SK-N-SH (cell line): Measurements from ENCODE around the gene R3HDM2. TPM values are rescaled to one million over a fixed set of nuclear protein-coding genes. Genes with fewer than 3 reads are reported as not detected.

Source experiments
- CTCF ChIA-PET: fragments of 300-600, 350-600 bp; formaldehyde crosslinking; extraction: SDS; loops from one replicate; lab custom pipeline; 2021; lab: Yijun Ruan, JAX
- POLR2A ChIA-PET: fragments of 350-600 bp; sonication (Branson Sonifier 250); formaldehyde crosslinking; extraction: SDS; loops from one replicate; lab custom pipeline; 2020; ENCODE audit warnings: antibody characterized with exemption, inconsistent platforms; lab: Yijun Ruan, JAX
- DNase-seq: peaks from one replicate; pipeline ENCODE4 v3.0.0; 2012
- H2AFZ ChIP-seq: fragments of 200-600 bp; sonication (generic); 2 replicates; pipeline ENCODE4 v1.8.1; 2016; ENCODE audit warnings: antibody characterized with exemption, mild to moderate bottlenecking, low read depth
- H3F3A ChIP-seq: fragments of 200-600 bp; sonication (generic); replicated peaks from 2 replicates; pipeline ENCODE3; 2016; ENCODE audit warnings: antibody characterized with exemption, mild to moderate bottlenecking; ENCODE audit not compliant: insufficient read depth
- H3K27ac ChIP-seq, 2 experiments: fragments of 200-500 bp in 1 of 2; fragments of 200-600 bp in 1 of 2; sonication (Bioruptor generic) in 1 of 2; sonication (generic), shearing (Covaris generic) in 1 of 2; 2 replicates each; pipeline versions ENCODE4 v1.5.1 to v1.6.1; 2014 to 2016; ENCODE audit warnings: low read depth in 2 of 2, inconsistent platforms in 1 of 2, low read length in 1 of 2, mild to moderate bottlenecking in 1 of 2, mixed read lengths in 1 of 2
- H3K27me3 ChIP-seq: fragments of 200-600 bp; sonication (generic), shearing (Covaris generic); 2 replicates; pipeline ENCODE4 v1.6.1; 2016; ENCODE audit warnings: mixed run types; ENCODE audit not compliant: insufficient read depth
- H3K36me3 ChIP-seq, 2 experiments: fragments of 200-500 bp in 1 of 2; fragments of 200-600 bp in 1 of 2; sonication (Bioruptor generic) in 1 of 2; sonication (generic) in 1 of 2; replicated peaks in 1 of 2; 2 replicates each; pipeline versions ENCODE3 to v1.5.1; 2014 to 2016; ENCODE audit warnings: low read length in 1 of 2, mild to moderate bottlenecking in 1 of 2; ENCODE audit not compliant: insufficient read depth in 2 of 2, control insufficient read depth in 1 of 2
- H3K4me1 ChIP-seq, 2 experiments: fragments of 200-500 bp in 1 of 2; fragments of 200-600 bp in 1 of 2; sonication (Bioruptor generic) in 1 of 2; sonication (generic), shearing (Covaris generic) in 1 of 2; 2 replicates each; pipeline versions ENCODE4 v1.5.1 to v1.6.1; 2014 to 2016; ENCODE audit warnings: low read depth in 1 of 2, low read length in 1 of 2, mixed run types in 1 of 2; ENCODE audit not compliant: insufficient read depth in 2 of 2, control insufficient read depth in 1 of 2
- H3K4me2 ChIP-seq: fragments of 200-600 bp; sonication (generic), shearing (Covaris generic); 2 replicates; pipeline ENCODE4 v1.6.1; 2017; ENCODE audit warnings: mixed run types
- H3K4me3 ChIP-seq, 2 experiments: fragments of 200-500 bp in 1 of 2; fragments of 200-600 bp in 1 of 2; sonication (Bioruptor generic) in 1 of 2; sonication (generic), shearing (Covaris generic) in 1 of 2; 2 replicates each; pipeline versions ENCODE4 v1.5.1 to v1.8.1; 2014 to 2016; ENCODE audit warnings: low read depth in 2 of 2, inconsistent platforms in 1 of 2, low read length in 1 of 2, mild to moderate bottlenecking in 1 of 2, mixed read lengths in 1 of 2, moderate library complexity in 1 of 2
- H3K79me2 ChIP-seq: fragments of 200-600 bp; sonication (generic); 2 replicates; pipeline ENCODE4 v1.8.1; 2017; ENCODE audit warnings: mild to moderate bottlenecking; ENCODE audit not compliant: insufficient read depth
- H3K9ac ChIP-seq: fragments of 200-600 bp; sonication (generic); 2 replicates; pipeline ENCODE4 v1.6.1; 2017; ENCODE audit warnings: mixed run types
- H3K9me2 ChIP-seq: fragments of 200-600 bp; sonication (generic); 2 replicates; pipeline ENCODE4 v1.6.1; 2017; ENCODE audit warnings: mixed run types
- H3K9me3 ChIP-seq: fragments of 200-600 bp; sonication (generic); 2 replicates; pipeline ENCODE4 v1.6.1; 2017; ENCODE audit warnings: mixed run types, mild to moderate bottlenecking, moderate library complexity
- H4K20me1 ChIP-seq: fragments of 200-600 bp; sonication (generic); 2 replicates; pipeline ENCODE4 v1.6.1; 2017; ENCODE audit warnings: mild to moderate bottlenecking, mixed run types; ENCODE audit not compliant: insufficient read depth
- ELF1 ChIP-seq: IDR thresholded peaks from 2 replicates; pipeline ENCODE4 v1.4.0; 2012
- EZH2phosphoT487 ChIP-seq: fragments of 200-600 bp; sonication (generic); IDR thresholded peaks from 2 replicates; pipeline ENCODE4 v1.6.1; 2017; ENCODE audit warnings: low read depth, mixed run types, mild to moderate bottlenecking, antibody characterized with exemption, moderate library complexity, borderline replicate concordance
- FOXM1 ChIP-seq: IDR thresholded peaks from 2 replicates; pipeline ENCODE4 v1.4.0; 2012; ENCODE audit warnings: low read depth, mild to moderate bottlenecking
- GABPA ChIP-seq: IDR thresholded peaks from 2 replicates; pipeline ENCODE4 v1.4.0; 2012; ENCODE audit warnings: low read depth, mild to moderate bottlenecking
- GATA2 ChIP-seq: sonication (generic); formaldehyde crosslinking; IDR thresholded peaks from 2 replicates; pipeline ENCODE4 v1.5.0; 2020; ENCODE audit warnings: mild to moderate bottlenecking, missing genetic modification reagents
- MEF2A ChIP-seq: IDR thresholded peaks from 2 replicates; pipeline ENCODE4 v1.4.0; 2012; ENCODE audit warnings: low read depth, borderline replicate concordance
- NFIC ChIP-seq: IDR thresholded peaks from 2 replicates; pipeline ENCODE4 v1.4.0; 2012; ENCODE audit warnings: borderline replicate concordance
- POLR2AphosphoS5 ChIP-seq: IDR thresholded peaks from 2 replicates; pipeline ENCODE4 v1.6.1; 2012; ENCODE audit warnings: low read depth, low read length
- SIN3A ChIP-seq: IDR thresholded peaks from 2 replicates; pipeline ENCODE4 v1.6.1; 2012; ENCODE audit warnings: low read depth, mild to moderate bottlenecking, low read length, moderate library complexity, borderline replicate concordance
- TAF1 ChIP-seq: IDR thresholded peaks from 2 replicates; pipeline ENCODE4 v1.6.1; 2012; ENCODE audit warnings: low read depth, mild to moderate bottlenecking, low read length, moderate library complexity, borderline replicate concordance
- TCF12 ChIP-seq: IDR thresholded peaks from 2 replicates; pipeline ENCODE4 v1.4.0; 2012
- TEAD4 ChIP-seq: IDR thresholded peaks from 2 replicates; pipeline ENCODE4 v1.4.0; 2012; ENCODE audit warnings: mild to moderate bottlenecking, borderline replicate concordance; ENCODE audit not compliant: insufficient read depth
- YY1 ChIP-seq: IDR thresholded peaks from 2 replicates; pipeline ENCODE4 v1.4.0; 2012; ENCODE audit warnings: low read depth, mild to moderate bottlenecking
- WGBS: methylation state at CpG from one replicate; pipeline ENCODE4 v1.1.6; 2017; ENCODE audit warnings: low lambda C conversion rate; 5-methylcytosine and 5-hydroxymethylcytosine counted together
- polyA plus RNA-seq, 3 experiments: library from polyadenylated mRNA; depleted of rRNA; stranded (reverse); fragments of >200 nt; gene quantifications; 2 replicates each; pipeline ENCODE4 v1.2.3, GENCODE V29; 2012
- TF ChIP-seq, protein P1 (sequence below): fragments of 200-600 bp; sonication (generic); IDR thresholded peaks from 2 replicates; pipeline ENCODE4 v1.6.1; 2017; ENCODE audit warnings: antibody characterized with exemption, mild to moderate bottlenecking, moderate library complexity
- TF ChIP-seq, protein P2 (sequence below): IDR thresholded peaks from 2 replicates; pipeline ENCODE4 v1.4.0; 2012; ENCODE audit warnings: low read depth, borderline replicate concordance
- TF ChIP-seq, protein P3 (sequence below): IDR thresholded peaks from 2 replicates; pipeline ENCODE4 v1.6.1; 2012; ENCODE audit warnings: mild to moderate bottlenecking, low read depth, low read length, moderate library complexity

The R3HDM2 gene
- polyA plus RNA-seq, 1 of the 3 experiments (the other 2 are of a cell fraction): 23.1 TPM

DNA sequence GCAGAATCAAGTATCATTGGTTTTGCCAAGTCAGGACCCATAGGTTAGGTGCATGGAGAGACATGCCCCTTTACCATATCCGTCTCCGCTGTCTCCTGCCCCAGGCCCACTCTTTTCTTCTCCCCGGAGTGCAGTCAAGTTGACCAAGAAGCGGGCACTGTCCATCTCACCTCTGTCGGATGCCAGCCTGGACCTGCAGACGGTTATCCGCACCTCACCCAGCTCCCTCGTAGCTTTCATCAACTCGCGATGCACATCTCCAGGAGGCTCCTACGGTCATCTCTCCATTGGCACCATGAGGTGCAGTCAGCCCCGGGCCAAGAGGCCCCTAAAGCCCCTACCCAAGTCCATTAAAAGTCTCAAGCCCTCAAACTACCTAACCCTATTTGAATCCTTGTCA, 33.7 kb upstream of the R3HDM2 start:
- CTCF ChIA-PET: interaction anchor here (0.9 to 5.8 kb wide), 3 partner anchors 11 to 229 kb away, joined by 3 to 74 read pairs (median 3); partner anchors contain the start of genes INHBE and OS9
- Histone ChIP-seq H3K27ac (no peak overlapping the region), H3K36me3 (no peaks in the 10 kb centered on the region), H3K4me3 (no peak overlapping the region), H3K9me2 (no peaks in the 10 kb centered on the region), H3K79me2 (no peaks in the 10 kb centered on the region), H3K9me3 (no peaks in the 10 kb centered on the region), H4K20me1 (no peaks in the 10 kb centered on the region), H3F3A (peaks cover 5% of the 10 kb centered on the region), H3K9ac (no peak overlapping the region), H3K4me1 (peaks cover 0 to 16% of the 10 kb centered on the region in 2 experiments; a peak in 1 of 4 replicates), H2AFZ (no peak overlapping the region), H3K4me2 (no peak overlapping the region), H3K27me3 (peaks cover 33% of the 10 kb centered on the region)
- no peak for DNase-seq
- TF ChIP-seq TAF1 (no peak), GATA2 (no peak), TCF12 (no peak), NFIC (no peak), EZH2phosphoT487 (no peak), ELF1 (no peak), MEF2A (no peak), POLR2AphosphoS5 (no peak), SIN3A (no peak), FOXM1 (no peak), YY1 (no peak), GABPA (no peak), TEAD4 (no peak)
- TF ChIP-seq, protein P1, sequence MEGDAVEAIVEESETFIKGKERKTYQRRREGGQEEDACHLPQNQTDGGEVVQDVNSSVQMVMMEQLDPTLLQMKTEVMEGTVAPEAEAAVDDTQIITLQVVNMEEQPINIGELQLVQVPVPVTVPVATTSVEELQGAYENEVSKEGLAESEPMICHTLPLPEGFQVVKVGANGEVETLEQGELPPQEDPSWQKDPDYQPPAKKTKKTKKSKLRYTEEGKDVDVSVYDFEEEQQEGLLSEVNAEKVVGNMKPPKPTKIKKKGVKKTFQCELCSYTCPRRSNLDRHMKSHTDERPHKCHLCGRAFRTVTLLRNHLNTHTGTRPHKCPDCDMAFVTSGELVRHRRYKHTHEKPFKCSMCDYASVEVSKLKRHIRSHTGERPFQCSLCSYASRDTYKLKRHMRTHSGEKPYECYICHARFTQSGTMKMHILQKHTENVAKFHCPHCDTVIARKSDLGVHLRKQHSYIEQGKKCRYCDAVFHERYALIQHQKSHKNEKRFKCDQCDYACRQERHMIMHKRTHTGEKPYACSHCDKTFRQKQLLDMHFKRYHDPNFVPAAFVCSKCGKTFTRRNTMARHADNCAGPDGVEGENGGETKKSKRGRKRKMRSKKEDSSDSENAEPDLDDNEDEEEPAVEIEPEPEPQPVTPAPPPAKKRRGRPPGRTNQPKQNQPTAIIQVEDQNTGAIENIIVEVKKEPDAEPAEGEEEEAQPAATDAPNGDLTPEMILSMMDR: no peak
- TF ChIP-seq, protein P2, sequence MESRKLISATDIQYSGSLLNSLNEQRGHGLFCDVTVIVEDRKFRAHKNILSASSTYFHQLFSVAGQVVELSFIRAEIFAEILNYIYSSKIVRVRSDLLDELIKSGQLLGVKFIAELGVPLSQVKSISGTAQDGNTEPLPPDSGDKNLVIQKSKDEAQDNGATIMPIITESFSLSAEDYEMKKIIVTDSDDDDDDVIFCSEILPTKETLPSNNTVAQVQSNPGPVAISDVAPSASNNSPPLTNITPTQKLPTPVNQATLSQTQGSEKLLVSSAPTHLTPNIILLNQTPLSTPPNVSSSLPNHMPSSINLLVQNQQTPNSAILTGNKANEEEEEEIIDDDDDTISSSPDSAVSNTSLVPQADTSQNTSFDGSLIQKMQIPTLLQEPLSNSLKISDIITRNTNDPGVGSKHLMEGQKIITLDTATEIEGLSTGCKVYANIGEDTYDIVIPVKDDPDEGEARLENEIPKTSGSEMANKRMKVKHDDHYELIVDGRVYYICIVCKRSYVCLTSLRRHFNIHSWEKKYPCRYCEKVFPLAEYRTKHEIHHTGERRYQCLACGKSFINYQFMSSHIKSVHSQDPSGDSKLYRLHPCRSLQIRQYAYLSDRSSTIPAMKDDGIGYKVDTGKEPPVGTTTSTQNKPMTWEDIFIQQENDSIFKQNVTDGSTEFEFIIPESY: no peak
- TF ChIP-seq, protein P3, sequence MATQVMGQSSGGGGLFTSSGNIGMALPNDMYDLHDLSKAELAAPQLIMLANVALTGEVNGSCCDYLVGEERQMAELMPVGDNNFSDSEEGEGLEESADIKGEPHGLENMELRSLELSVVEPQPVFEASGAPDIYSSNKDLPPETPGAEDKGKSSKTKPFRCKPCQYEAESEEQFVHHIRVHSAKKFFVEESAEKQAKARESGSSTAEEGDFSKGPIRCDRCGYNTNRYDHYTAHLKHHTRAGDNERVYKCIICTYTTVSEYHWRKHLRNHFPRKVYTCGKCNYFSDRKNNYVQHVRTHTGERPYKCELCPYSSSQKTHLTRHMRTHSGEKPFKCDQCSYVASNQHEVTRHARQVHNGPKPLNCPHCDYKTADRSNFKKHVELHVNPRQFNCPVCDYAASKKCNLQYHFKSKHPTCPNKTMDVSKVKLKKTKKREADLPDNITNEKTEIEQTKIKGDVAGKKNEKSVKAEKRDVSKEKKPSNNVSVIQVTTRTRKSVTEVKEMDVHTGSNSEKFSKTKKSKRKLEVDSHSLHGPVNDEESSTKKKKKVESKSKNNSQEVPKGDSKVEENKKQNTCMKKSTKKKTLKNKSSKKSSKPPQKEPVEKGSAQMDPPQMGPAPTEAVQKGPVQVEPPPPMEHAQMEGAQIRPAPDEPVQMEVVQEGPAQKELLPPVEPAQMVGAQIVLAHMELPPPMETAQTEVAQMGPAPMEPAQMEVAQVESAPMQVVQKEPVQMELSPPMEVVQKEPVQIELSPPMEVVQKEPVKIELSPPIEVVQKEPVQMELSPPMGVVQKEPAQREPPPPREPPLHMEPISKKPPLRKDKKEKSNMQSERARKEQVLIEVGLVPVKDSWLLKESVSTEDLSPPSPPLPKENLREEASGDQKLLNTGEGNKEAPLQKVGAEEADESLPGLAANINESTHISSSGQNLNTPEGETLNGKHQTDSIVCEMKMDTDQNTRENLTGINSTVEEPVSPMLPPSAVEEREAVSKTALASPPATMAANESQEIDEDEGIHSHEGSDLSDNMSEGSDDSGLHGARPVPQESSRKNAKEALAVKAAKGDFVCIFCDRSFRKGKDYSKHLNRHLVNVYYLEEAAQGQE: no peak
- WGBS: 55% methylated on average over 12 of the region's 12 CpGs
- POLR2A ChIA-PET: no interaction called here
